HepG2 (cell line): Measurements from ENCODE around the gene MPO. TPM values are rescaled to one million over a fixed set of nuclear protein-coding genes. Genes with fewer than 3 reads are reported as not detected.

Source experiments
- CTCF ChIP-seq: sonication (generic); formaldehyde crosslinking; IDR thresholded peaks from 2 replicates; pipeline ENCODE4 v1.5.0; 2020; ENCODE audit warnings: mild to moderate bottlenecking, missing genetic modification reagents, moderate library complexity
- ESRRA ChIP-seq: sonication (generic); formaldehyde crosslinking; IDR thresholded peaks from 2 replicates; pipeline ENCODE4 v1.5.1; 2020; ENCODE audit warnings: mild to moderate bottlenecking, low read depth, missing genetic modification reagents
- LCORL ChIP-seq, 2 experiments: fragments of 450-650 bp in 1 of 2; sonication (generic) in 1 of 2; formaldehyde crosslinking in 1 of 2; IDR thresholded peaks; 2 replicates each; pipeline versions ENCODE4 v1.5.0 to v1.6.1; 2017 to 2020; ENCODE audit warnings: antibody characterized with exemption in 1 of 2, missing genetic modification reagents in 1 of 2
- MBNL3 ChIP-seq: fragments of 250-450 bp; sonication (Bioruptor Pico); conservative IDR thresholded peaks from 2 replicates; pipeline ENCODE4 v1.8.0; 2022; ENCODE audit warnings: mild to moderate bottlenecking, inconsistent platforms
- MIER2 ChIP-seq: IDR thresholded peaks from 2 replicates; pipeline ENCODE4 v1.6.1; 2016; ENCODE audit warnings: missing biosample characterization, missing genetic modification reagents
- MNT ChIP-seq: fragments of 450-650 bp; IDR thresholded peaks from 2 replicates; pipeline ENCODE4 v1.6.1; 2016
- RELA ChIP-seq: sonication (generic); formaldehyde crosslinking; IDR thresholded peaks from 2 replicates; pipeline ENCODE4 v1.4.0; 2020; ENCODE audit warnings: missing genetic modification reagents
- SAP130 ChIP-seq: IDR thresholded peaks from 2 replicates; pipeline ENCODE4 v1.6.1; 2016; ENCODE audit warnings: low read depth
- SMAD1 ChIP-seq: sonication (generic); formaldehyde crosslinking; IDR thresholded peaks from 2 replicates; pipeline ENCODE4 v1.4.0; 2020; ENCODE audit warnings: missing genetic modification reagents, low read depth, mild to moderate bottlenecking, borderline replicate concordance
- YEATS2 ChIP-seq: sonication (generic); formaldehyde crosslinking; IDR thresholded peaks from 2 replicates; pipeline ENCODE4 v1.4.0; 2020; ENCODE audit warnings: missing genetic modification reagents, borderline replicate concordance
- ZNF501 ChIP-seq: sonication (generic); formaldehyde crosslinking; IDR thresholded peaks from 2 replicates; pipeline ENCODE4 v1.5.1; 2020; ENCODE audit warnings: mild to moderate bottlenecking, moderate library complexity, missing genetic modification reagents
- ZNF563 ChIP-seq: sonication (generic); formaldehyde crosslinking; IDR thresholded peaks from 2 replicates; pipeline ENCODE4 v1.8.0; 2022; ENCODE audit warnings: mild to moderate bottlenecking, moderate library complexity, missing genetic modification reagents
- ZNF772 ChIP-seq: sonication (generic); formaldehyde crosslinking; IDR thresholded peaks from 2 replicates; pipeline ENCODE4 v1.5.0; 2020; ENCODE audit warnings: mild to moderate bottlenecking, missing genetic modification reagents
- polyA plus RNA-seq, 8 experiments: library from polyadenylated mRNA; depleted of rRNA in 3 of 8; stranded (reverse) in 7 of 8; unstranded in 1 of 8; fragments of >200 nt; fragmentation: Illumina TruSeq in 4 of 8; extraction: Trizol in 4 of 8; gene quantifications; 2 replicates each; pipeline versions ENCODE4 v1.2.1 to v1.2.3, GENCODE V29; 2011 to 2016; ENCODE audit warnings: low read depth in 4 of 8, missing spikeins in 1 of 8, mixed read lengths in 1 of 8; ENCODE audit not compliant: insufficient read depth in 1 of 8
- total RNA-seq, 5 experiments: library from RNA; depleted of rRNA; stranded (reverse); fragments of >200 nt; fragmentation: Illumina TruSeq; extraction: Trizol; gene quantifications; 2 replicates each; pipeline ENCODE4 v1.2.3, GENCODE V29; 2016; ENCODE audit warnings: low read depth in 1 of 5
- TF ChIP-seq, protein P1 (sequence below), 2 experiments: sonication (generic) in 1 of 2; formaldehyde crosslinking in 1 of 2; IDR thresholded peaks; 2 replicates each; pipeline versions ENCODE4 v1.5.1 to v1.6.1; 2011 to 2020; ENCODE audit warnings: borderline replicate concordance in 1 of 2, low read depth in 1 of 2, low read length in 1 of 2, mild to moderate bottlenecking in 1 of 2, missing genetic modification reagents in 1 of 2, moderate library complexity in 1 of 2
- TF ChIP-seq, protein P2 (sequence below): sonication (generic); formaldehyde crosslinking; IDR thresholded peaks from 2 replicates; pipeline ENCODE4; 2020; ENCODE audit warnings: missing genetic modification reagents, mild to moderate bottlenecking, borderline replicate concordance
- TF ChIP-seq, protein P3 (sequence below): sonication (generic); formaldehyde crosslinking; IDR thresholded peaks from 2 replicates; pipeline ENCODE4 v1.4.0; 2020; ENCODE audit warnings: missing genetic modification reagents, mild to moderate bottlenecking, borderline replicate concordance
- TF ChIP-seq, protein P4 (sequence below): sonication (generic); formaldehyde crosslinking; IDR thresholded peaks from 2 replicates; pipeline ENCODE4 v1.9.0; 2021; ENCODE audit warnings: missing genetic modification reagents, borderline replicate concordance

Gene MPO
- total and polyA plus RNA-seq, 2 of the 13 experiments (the other 11 are each of a cell fraction or from before 2014, with no cell fraction given), result not detected

DNA sequence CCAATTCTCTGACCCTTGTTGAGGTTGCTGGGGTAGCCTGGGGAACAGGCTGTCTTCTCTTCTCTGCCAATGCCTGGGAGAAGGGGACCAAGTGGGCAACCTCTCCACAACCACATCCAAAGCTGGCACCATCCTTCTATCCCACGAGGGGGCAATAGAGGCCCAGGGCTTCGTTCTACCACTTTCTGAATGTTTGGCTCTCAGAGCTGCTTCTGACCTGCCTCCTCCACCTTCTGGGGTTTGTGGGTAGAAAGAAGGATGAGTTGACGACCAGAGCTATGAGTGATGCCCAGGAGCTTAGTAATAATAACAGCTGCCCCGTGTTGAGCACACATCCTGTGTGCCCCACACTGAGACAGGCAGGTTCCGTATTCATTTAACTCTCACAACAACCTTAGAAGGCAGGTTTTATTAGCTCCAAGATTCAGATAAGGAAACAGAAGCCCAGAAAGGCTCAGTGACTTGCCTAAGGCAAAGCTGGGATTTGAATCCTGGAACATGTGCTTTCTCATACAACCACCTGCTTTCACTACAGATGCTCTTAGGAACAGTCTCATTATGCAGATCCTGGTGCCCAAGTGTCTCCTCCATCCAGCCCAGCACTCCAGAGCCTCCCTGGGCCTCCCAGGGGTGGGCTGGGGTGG lies 36.8 kb upstream of the MPO start (continued):
- TF ChIP-seq, protein P1, sequence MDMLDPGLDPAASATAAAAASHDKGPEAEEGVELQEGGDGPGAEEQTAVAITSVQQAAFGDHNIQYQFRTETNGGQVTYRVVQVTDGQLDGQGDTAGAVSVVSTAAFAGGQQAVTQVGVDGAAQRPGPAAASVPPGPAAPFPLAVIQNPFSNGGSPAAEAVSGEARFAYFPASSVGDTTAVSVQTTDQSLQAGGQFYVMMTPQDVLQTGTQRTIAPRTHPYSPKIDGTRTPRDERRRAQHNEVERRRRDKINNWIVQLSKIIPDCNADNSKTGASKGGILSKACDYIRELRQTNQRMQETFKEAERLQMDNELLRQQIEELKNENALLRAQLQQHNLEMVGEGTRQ (IDR thresholded peaks at IDR 0.05; ENCODE audit: low read depth, low read length), result 0 out of 2 replicates have a peak, but pooled peaks have one; percentile 17
- TF ChIP-seq, protein P1 (CRISPR knock-in tag; IDR thresholded peaks at IDR 0.05; ENCODE audit: borderline replicate concordance), result no peak
- TF ChIP-seq, protein P2, sequence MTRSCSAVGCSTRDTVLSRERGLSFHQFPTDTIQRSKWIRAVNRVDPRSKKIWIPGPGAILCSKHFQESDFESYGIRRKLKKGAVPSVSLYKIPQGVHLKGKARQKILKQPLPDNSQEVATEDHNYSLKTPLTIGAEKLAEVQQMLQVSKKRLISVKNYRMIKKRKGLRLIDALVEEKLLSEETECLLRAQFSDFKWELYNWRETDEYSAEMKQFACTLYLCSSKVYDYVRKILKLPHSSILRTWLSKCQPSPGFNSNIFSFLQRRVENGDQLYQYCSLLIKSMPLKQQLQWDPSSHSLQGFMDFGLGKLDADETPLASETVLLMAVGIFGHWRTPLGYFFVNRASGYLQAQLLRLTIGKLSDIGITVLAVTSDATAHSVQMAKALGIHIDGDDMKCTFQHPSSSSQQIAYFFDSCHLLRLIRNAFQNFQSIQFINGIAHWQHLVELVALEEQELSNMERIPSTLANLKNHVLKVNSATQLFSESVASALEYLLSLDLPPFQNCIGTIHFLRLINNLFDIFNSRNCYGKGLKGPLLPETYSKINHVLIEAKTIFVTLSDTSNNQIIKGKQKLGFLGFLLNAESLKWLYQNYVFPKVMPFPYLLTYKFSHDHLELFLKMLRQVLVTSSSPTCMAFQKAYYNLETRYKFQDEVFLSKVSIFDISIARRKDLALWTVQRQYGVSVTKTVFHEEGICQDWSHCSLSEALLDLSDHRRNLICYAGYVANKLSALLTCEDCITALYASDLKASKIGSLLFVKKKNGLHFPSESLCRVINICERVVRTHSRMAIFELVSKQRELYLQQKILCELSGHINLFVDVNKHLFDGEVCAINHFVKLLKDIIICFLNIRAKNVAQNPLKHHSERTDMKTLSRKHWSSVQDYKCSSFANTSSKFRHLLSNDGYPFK (CRISPR knock-in tag), result no peak
- TF ChIP-seq ZNF772 (CRISPR knock-in tag) (0 out of 2 replicates have a peak, but pooled peaks have one; percentile 46), SAP130 (CRISPR knock-in tag) (peak; percentile 29; the same call in 1 of the 2 replicates), YEATS2 (CRISPR knock-in tag) (peak; percentile 51; the same call in 1 of the 2 replicates), MBNL3 (CRISPR knock-in tag) (no peak), ESRRA (no peak), LCORL (IDR thresholded peaks at IDR 0.05) (no peak), LCORL (CRISPR knock-in tag; IDR thresholded peaks at IDR 0.05) (no peak), ZNF501 (CRISPR knock-in tag) (0 out of 2 replicates have a peak, but pooled peaks have one; percentile 39), CTCF (peak; percentile 99), SMAD1 (CRISPR knock-in tag) (no peak), RELA (CRISPR knock-in tag) (peak; percentile 70; the same call in 1 of the 2 replicates), ZNF563 (CRISPR knock-in tag) (no peak), MNT (peak; percentile 98), MIER2 (CRISPR knock-in tag) (no peak)
- TF ChIP-seq, protein P3, sequence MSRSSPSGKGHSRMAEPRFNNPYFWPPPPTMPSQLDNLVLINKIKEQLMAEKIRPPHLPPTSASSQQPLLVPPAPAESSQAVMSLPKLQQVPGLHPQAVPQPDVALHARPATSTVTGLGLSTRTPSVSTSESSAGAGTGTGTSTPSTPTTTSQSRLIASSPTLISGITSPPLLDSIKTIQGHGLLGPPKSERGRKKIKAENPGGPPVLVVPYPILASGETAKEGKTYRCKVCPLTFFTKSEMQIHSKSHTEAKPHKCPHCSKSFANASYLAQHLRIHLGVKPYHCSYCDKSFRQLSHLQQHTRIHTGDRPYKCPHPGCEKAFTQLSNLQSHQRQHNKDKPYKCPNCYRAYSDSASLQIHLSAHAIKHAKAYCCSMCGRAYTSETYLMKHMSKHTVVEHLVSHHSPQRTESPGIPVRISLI (CRISPR knock-in tag), result no peak
- TF ChIP-seq, protein P4, sequence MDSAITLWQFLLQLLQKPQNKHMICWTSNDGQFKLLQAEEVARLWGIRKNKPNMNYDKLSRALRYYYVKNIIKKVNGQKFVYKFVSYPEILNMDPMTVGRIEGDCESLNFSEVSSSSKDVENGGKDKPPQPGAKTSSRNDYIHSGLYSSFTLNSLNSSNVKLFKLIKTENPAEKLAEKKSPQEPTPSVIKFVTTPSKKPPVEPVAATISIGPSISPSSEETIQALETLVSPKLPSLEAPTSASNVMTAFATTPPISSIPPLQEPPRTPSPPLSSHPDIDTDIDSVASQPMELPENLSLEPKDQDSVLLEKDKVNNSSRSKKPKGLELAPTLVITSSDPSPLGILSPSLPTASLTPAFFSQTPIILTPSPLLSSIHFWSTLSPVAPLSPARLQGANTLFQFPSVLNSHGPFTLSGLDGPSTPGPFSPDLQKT (CRISPR knock-in tag), result no peak
